ENCODE data around the gene PPP1R3C.

PPP1R3C gene

GRCh38 chr10:91628383-91628782, 4.5 kb downstream of the PPP1R3C start:
- no peak for DNase-seq

GRCh38 chr10:91627344-91628102, 5.3 kb downstream of the PPP1R3C start:
- DNase-seq: no peak

GRCh38 chr10:91626936-91627335, 5.9 kb downstream of the PPP1R3C start:
- DNase-seq: no peak

- no peak for DNase-seq
These were observed 8.2 kb downstream of the PPP1R3C start for GRCh38 chr10:91624633-91625032.

GRCh38 chr10:91622601-91623000, 10.3 kb downstream of the PPP1R3C start:
- DNase-seq: no peak

GRCh38 chr10:91621483-91622113, 11.3 kb downstream of the PPP1R3C start:
- no peak for DNase-seq

GRCh38 chr10:91617072-91617609, 15.7 kb downstream of the PPP1R3C start:
- DNase-seq: no peak

GRCh38 chr10:91616137-91616536, 16.7 kb downstream of the PPP1R3C start:
- DNase-seq: no peak

- no peak for DNase-seq
These were observed 18.6 kb downstream of the PPP1R3C start for GRCh38 chr10:91614225-91614624.

- DNase-seq: no peak
These were observed 19.3 kb downstream of the PPP1R3C start for GRCh38 chr10:91613411-91614187.

- DNase-seq: no peak
These were observed 22.0 kb downstream of the PPP1R3C start for GRCh38 chr10:91610919-91611318.

- no peak for DNase-seq
These were observed 22.4 kb downstream of the PPP1R3C start for GRCh38 chr10:91610444-91610843.

- no peak for DNase-seq
These were observed 25.0 kb downstream of the PPP1R3C start for GRCh38 chr10:91607646-91608403.

- no peak for DNase-seq
These were observed 26.9 kb downstream of the PPP1R3C start for GRCh38 chr10:91605968-91606367.

GRCh38 chr10:91604553-91605534, 28.0 kb downstream of the PPP1R3C start:
- DNase-seq: no peak

- DNase-seq: no peak
These were observed 28.9 kb downstream of the PPP1R3C start for GRCh38 chr10:91603931-91604331.

- no peak for DNase-seq
These were observed 29.9 kb downstream of the PPP1R3C start for GRCh38 chr10:91602868-91603568.

- no peak for DNase-seq
These were observed 30.4 kb downstream of the PPP1R3C start for GRCh38 chr10:91602449-91602848.

- DNase-seq: no peak
These were observed 31.7 kb downstream of the PPP1R3C start for GRCh38 chr10:91601212-91601611.

GRCh38 chr10:91598211-91598977, 34.5 kb downstream of the PPP1R3C start:
- no peak for DNase-seq
